GM18861 (cell line): Measurements from ENCODE around the gene MYOZ2.

Experiments
- ATAC-seq: cut with Tn5 transposase; IDR thresholded peaks from one replicate; pipeline ENCODE4 v1.9.1; 2021; ENCODE audit not compliant: unreplicated experiment

Gene MYOZ2

DNA sequence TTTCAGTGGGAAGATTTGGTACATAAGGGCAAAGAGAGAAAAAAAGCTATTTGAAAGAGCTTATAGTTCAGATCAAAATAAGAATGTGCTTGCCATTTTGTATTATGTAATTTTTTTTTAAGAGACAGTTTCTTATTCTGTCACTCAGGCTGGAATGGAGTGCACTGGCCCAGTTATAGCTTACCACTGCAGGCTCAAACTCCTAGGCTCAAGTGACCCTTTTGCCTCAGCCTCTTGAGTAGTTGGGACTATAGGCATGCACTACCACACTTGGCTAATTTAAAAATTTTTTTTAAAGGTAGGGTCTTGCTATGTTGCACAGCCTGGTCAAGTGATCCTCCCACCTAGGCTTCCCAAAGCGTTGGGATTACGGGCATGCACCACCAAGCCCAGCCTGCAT is 54.7 kb downstream of the MYOZ2 start:
- ATAC-seq, result no peak

- ATAC-seq, result no peak
These were observed 55.9 kb downstream of the MYOZ2 start for GRCh38 chr4:119191505-119191904.

DNA sequence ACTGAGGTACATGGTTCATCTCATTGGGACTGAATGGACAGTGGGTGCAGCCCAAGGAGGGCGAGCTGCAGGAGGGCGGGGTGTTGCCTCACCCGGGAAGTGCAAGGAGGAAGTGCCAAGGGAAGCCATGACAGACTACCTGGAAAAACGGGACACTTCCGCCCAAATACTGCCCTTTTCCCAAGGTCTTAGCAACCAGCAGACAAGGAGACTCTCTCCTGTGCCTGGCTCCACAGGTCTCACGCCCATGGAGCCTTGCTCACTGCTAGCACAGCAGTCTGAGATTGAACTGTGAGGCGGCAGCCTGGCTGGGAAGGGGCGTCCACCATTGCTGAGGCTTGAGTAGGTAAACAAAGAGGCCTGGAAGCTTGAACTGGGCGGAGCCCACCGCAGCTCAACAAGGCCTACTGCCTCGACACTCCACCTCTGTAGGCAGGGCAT is 62.2 kb downstream of the MYOZ2 start:
- no peak for ATAC-seq

DNA sequence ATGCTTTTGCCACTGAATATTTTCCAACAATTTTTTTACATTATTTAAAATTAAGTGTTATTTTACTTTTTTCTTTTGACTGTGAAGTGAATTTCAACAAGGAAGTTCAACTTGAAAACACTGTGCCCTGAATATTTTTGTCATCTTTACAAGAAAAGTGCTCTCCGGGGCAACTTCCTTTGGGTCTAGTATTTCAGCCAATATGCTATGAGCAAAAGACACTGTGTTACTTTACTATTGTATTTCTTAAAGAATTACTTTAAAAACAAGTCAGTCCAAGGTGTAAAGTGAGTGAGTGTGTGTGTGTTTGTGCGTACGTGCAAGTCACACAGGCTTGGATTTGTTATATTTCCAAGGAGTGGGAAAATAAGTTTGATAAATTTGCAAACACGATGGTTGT is 69.3 kb downstream of the MYOZ2 start:
- no peak for ATAC-seq

DNA sequence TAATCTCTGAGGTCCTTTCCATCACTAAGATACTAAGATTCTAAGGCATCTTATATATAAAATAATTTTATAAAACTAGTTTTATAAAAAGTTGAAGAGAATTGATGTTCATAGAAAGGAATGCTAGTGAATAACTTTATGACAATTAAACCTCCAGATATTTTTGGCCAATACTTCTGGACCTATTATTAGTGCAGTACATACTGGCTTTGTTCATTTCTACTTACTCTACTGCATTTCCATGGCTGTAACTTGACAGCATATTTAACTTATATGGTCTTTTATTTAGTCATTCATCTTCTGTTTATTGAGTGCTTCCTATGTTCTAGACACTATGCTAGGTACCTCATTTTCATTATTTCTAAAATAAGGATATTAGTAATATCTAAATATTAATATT is 70.1 kb downstream of the MYOZ2 start:
- no peak for ATAC-seq

DNA sequence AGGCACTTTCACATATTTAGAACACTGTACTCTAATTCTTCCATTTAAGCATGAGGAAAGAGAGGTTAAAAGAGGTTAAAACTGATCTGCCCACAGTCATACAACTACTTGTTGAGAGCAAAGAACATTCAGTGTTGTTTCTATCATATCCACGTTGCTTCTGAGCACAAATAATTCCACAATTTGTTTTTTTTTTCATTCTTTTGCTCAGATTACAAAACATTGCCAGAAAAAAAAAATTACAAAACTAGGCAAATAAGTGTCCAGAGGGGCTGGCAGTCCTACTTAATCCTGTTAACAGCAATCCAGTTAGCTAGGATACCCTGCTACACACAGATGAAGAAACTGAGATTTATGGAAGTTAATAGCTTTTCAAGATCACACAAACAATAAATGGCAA is 70.5 kb downstream of the MYOZ2 start:
- no peak for ATAC-seq

GRCh38 chr4:119207051-119207450 is 71.4 kb downstream of the MYOZ2 start:
- no peak for ATAC-seq

- ATAC-seq, result peak; percentile 13
These were observed 73.4 kb downstream of the MYOZ2 start for GRCh38 chr4:119209077-119209476.

GRCh38 chr4:119209586-119209985 is 74.0 kb downstream of the MYOZ2 start:
- no peak for ATAC-seq

GRCh38 chr4:119210775-119211174 is 75.1 kb downstream of the MYOZ2 start:
- ATAC-seq, result no peak

DNA sequence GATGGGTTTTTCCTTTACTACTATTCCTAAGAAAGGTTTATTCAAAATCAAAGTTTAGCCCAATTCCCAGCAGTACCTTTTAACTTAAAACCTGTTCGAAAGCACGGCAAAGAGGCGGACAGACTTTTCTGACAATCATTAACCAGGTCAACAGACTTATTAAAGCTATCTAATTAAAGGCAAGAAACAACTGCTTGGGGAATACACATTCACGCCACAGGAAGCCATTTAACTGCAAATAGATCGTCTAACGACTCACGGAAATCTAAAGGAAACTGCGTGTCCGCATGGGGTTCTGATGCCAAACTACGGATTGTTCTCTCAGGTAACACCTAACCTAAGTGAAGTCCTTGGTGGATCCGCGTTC is 76.2 kb downstream of the MYOZ2 start:
- peak; percentile 12 for ATAC-seq

DNA sequence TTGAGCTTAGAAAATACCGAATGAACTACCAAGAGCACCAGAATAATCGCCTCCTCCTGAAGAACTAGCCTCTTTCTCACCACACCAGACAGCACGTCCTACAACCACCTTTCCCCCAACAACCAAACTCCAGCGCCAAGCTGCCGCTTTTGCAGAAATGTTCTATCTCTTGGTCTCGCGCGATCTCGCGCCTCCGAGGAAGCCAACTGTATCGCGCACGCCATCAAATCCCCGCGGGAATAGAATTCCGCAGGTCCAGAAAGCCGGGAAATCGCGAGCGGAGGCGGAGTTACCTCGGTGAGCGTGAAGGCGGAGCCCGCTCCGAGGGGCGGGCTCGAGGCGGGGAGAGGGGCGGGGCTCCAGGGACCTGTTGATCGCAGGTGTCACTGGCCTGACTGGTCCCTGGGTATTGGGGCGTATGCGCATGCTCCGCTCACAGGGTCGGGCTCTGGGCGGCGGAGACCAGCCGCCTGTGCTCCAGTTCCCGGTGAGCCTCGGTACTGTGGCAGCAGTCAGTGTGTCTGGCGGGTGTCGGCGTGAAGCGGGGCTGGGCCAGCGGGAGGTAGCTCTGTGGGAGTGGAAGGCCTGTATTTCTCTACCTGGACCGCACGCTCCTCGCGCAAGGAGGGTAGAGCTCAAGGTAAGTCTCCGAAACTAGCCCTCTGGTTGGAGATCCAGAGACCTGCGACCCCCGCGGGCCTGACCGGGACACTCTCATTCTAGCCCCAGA is 76.8 kb downstream of the MYOZ2 start, which contains the start of gene USP53:
Gene USP53, plus strand, starts transcription at position 480 of the 730 bp plus-strand sequence. CDS start 27,047 bp downstream, outside the sequence.
- ATAC-seq, result peak; percentile 79

DNA sequence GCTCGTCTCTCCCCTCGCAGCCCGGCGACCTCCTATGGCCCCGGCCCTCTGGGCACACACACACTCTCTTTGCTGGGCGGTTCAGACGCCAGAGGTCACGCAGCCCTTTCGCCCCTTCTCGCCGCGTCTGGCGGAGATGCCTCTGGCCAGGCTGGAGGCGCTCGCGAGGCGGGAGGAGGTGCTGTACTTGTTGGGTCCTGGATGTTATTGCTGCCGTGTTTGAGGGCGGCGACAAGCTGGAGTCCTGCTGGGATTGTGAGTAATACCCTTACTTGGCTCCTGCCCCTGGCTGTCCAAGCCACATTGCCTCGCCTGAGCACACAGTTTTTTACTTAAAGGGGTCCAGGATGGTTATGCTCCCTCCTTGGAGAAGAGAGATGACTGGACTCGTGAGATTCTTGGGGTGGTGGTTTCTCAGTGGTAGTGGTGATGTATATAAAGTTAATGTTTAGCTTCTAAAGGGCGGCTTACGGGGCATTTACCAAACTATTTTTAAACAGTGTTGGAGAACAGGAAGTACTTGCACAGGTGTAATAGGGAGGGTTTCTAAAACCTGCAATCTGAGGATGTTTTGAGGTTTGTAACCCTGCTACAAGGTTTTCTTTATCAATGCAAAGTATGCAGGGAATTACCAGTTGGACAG is 77.5 kb downstream of the MYOZ2 start:
- peak; percentile 53 for ATAC-seq

DNA sequence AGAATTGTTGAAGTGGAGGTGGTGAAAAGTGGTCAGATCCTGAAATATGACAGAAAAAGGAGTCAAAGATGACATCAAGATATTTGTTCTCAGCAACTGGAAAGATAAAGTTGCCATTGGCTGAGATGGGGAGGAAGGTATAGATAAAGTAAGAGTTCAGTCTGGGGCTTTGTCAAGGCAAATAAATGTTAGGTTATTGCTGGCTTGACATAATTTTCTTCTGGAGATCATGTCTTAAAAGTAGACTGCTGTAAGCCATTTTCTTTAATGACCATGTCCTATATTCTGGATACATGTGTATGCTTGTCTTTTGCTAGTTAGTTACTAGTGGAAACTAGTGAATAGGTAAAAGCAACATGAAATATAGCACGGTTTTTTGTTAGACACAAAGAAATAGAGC is 82.5 kb downstream of the MYOZ2 start:
- no peak for ATAC-seq

- ATAC-seq, result no peak
These were observed 85.8 kb downstream of the MYOZ2 start for GRCh38 chr4:119221412-119221811.

DNA sequence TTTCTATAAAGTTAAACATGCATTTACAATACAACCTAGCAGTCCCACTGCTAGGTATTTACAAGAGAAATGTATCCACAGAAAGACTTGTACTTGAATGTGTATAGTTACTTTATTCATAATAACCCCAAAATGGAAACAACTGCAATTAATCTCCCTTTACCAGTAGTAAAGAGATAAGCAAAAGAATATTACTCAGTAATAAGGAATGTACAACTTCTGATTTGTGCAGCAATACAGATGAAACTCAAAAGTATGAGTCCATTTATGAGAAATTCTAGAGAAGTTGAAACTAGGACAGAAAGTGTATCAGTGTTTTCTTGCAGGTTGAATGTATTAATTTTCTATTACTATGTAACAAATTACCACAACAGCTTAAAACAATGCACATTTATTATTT is 92.1 kb downstream of the MYOZ2 start:
- no peak for ATAC-seq

DNA sequence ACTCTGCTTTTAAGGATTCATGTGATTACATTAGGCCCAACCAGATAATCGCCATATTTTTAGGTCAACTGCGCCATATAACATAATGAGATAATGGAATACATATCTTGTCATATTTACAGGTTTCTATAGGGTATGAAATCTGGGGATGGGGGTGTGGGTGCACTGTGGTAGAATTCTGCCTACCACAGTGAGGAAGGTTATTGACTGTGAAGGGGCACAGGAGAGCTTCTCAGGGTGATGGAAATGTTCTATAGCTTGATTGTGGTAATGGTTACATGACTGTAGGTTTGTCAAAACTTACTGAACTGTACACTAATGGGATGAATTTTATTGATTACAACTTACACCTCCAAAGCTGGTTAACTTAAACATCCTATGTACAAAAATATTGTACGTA is 92.8 kb downstream of the MYOZ2 start:
- no peak for ATAC-seq

GRCh38 chr4:119229908-119230687 is 94.5 kb downstream of the MYOZ2 start:
- no peak for ATAC-seq

- ATAC-seq, result no peak
These were observed 95.9 kb downstream of the MYOZ2 start for GRCh38 chr4:119231491-119231890.

GRCh38 chr4:119232286-119232685 is 96.7 kb downstream of the MYOZ2 start:
- ATAC-seq, result no peak

GRCh38 chr4:119233191-119233590 is 97.6 kb downstream of the MYOZ2 start:
- ATAC-seq, result no peak

GRCh38 chr4:119233750-119234149 is 98.1 kb downstream of the MYOZ2 start:
- ATAC-seq, result no peak
